Gastroesophageal sphincter (tissue), 4 donors: ENCODE results near the gene UBE2K. TPM values are rescaled to one million over a fixed set of nuclear protein-coding genes. Genes with fewer than 3 reads are reported as not detected.
"Not testable (repeated sequence)": the region's sequence is repeated elsewhere in the genome, so short reads cannot be mapped to it uniquely, and the experiment has no call there.

ENCODE experiments used
- ATAC-seq: fragments of 150-250 bp; one replicate; pipeline ENCODE4 v1.9.1; 2016; ENCODE audit warnings: mild to moderate bottlenecking, moderate library complexity
- H3K27ac ChIP-seq, 4 donors: fragments of 200-600 bp; sonication (generic) in 3 of 4; 1 replicate in 3 of 4; 2 replicates in 1 of 4; pipeline ENCODE4 v1.5.1; 2016 to 2019
- H3K27me3 ChIP-seq: fragments of 200-600 bp; sonication (generic); one replicate; pipeline ENCODE4 v1.5.1; 2019
- H3K36me3 ChIP-seq, 2 donors: fragments of 200-600 bp; sonication (generic); one replicate each; pipeline ENCODE4 v1.5.1; 2019; ENCODE audit warnings: control low read depth in 1 of 2
- H3K4me1 ChIP-seq, 3 donors: fragments of 200-600 bp; sonication (generic); 1 replicate in 2 of 3; 2 replicates in 1 of 3; pipeline ENCODE4 v1.5.1; 2016 to 2019; ENCODE audit warnings: control low read depth in 2 of 3
- H3K4me3 ChIP-seq, 2 donors: fragments of 200-600 bp; sonication (generic); one replicate each; pipeline ENCODE4 v1.5.1; 2019; ENCODE audit warnings: mild to moderate bottlenecking in 1 of 2, moderate library complexity in 1 of 2
- H3K9me3 ChIP-seq, 3 donors: fragments of 200-600 bp; sonication (generic); one replicate each; pipeline ENCODE4 v1.5.1; 2017 to 2019; ENCODE audit warnings: control low read depth in 2 of 3
- CTCF ChIP-seq, 4 experiments: fragments of 200-600 bp in 2 of 4; fragments of 450-650 bp in 2 of 4; sonication (generic) in 1 of 4; IDR thresholded peaks; one replicate each; pipeline ENCODE4 v1.5.1; 2017 to 2019; ENCODE audit warnings: antibody characterized with exemption in 4 of 4, mild to moderate bottlenecking in 2 of 4, moderate library complexity in 2 of 4
- EP300 ChIP-seq: sonication (generic); formaldehyde crosslinking; IDR thresholded peaks from one replicate; pipeline ENCODE4 v1.6.1; 2017; ENCODE audit warnings: antibody characterized with exemption, mild to moderate bottlenecking
- POLR2A ChIP-seq, 2 donors: fragments of 450-650 bp; IDR thresholded peaks; one replicate each; pipeline ENCODE4 v1.6.1; 2017; ENCODE audit warnings: antibody characterized with exemption in 2 of 2, mild to moderate bottlenecking in 2 of 2, moderate library complexity in 1 of 2
- POLR2AphosphoS5 ChIP-seq: sonication (generic); formaldehyde crosslinking; IDR thresholded peaks from one replicate; pipeline ENCODE4 v1.6.1; 2017; ENCODE audit warnings: antibody characterized with exemption
- WGBS, 2 donors: methylation state at CpG; one replicate each; pipeline ENCODE4 v1.1.5; 2018; ENCODE audit warnings: low coverage in 1 of 2; 5-methylcytosine and 5-hydroxymethylcytosine counted together
- total RNA-seq, 4 donors: library from RNA; depleted of rRNA; stranded (reverse); fragments of >200 nt; gene quantifications; one replicate each; pipeline ENCODE4 v1.1.0, GENCODE V29; 2016

UBE2K gene
- total RNA-seq, 4 donors from 2014 or later = 30.5 to 49.2 (median 33.9) TPM

GRCh38 chr4:39721788-39722187 lies 23.9 kb downstream of the UBE2K start:
- H3K9me3 ChIP-seq = no peaks in the 10 kb centered on the region
- H3K36me3 ChIP-seq = peaks cover 0 to 15% of the 10 kb centered on the region in 2 donors
- no peak for ATAC-seq
- H3K4me3 ChIP-seq = no peak overlapping the region
- H3K27me3 ChIP-seq = no peaks in the 10 kb centered on the region
- WGBS, 2 donors = 55 to 68% methylated on average over 5 to 6 of the region's 7 CpGs
- no peak overlapping the region for H3K27ac ChIP-seq
- TF ChIP-seq POLR2A (IDR thresholded peaks at IDR 0.05) (no peak), POLR2AphosphoS5 (no peak), EP300 (no peak), CTCF (IDR thresholded peaks at IDR 0.05) (no peak)
- H3K4me1 ChIP-seq = peaks cover 0 to 57% (median 0%) of the 10 kb centered on the region in 3 donors

GRCh38 chr4:39729557-39729956 lies 31.6 kb downstream of the UBE2K start:
- Histone ChIP-seq H3K4me1 (peaks cover 0 to 37% (median 0%) of the 10 kb centered on the region in 3 donors), H3K4me3 (no peak overlapping the region), H3K9me3 (no peaks in the 10 kb centered on the region), H3K36me3 (peaks cover 0 to 5% of the 10 kb centered on the region in 2 donors), H3K27me3 (no peaks in the 10 kb centered on the region), H3K27ac (no peak overlapping the region)
- TF ChIP-seq POLR2AphosphoS5 (no peak), CTCF (IDR thresholded peaks at IDR 0.05) (no peak)
- no peak for ATAC-seq
- WGBS, 2 donors = 64 to 72% methylated on average over 3 to 4 of the region's 4 CpGs

- Histone ChIP-seq H3K4me1 (peaks cover 0 to 37% (median 0%) of the 10 kb centered on the region in 3 donors), H3K9me3 (no peaks in the 10 kb centered on the region), H3K4me3 (no peak overlapping the region), H3K27ac (no peak overlapping the region), H3K27me3 (no peaks in the 10 kb centered on the region), H3K36me3 (peaks cover 0 to 5% of the 10 kb centered on the region in 2 donors)
- no peak for ATAC-seq
- WGBS, 2 donors = 50 to 53% methylated on average over 2 of the region's 3 CpGs
- TF ChIP-seq POLR2A (IDR thresholded peaks at IDR 0.05) = no peak
- no peak for TF ChIP-seq CTCF (IDR thresholded peaks at IDR 0.05)
These were observed 32.1 kb downstream of the UBE2K start for GRCh38 chr4:39730072-39730471.

GRCh38 chr4:39731908-39732307 lies 34.0 kb downstream of the UBE2K start:
- Histone ChIP-seq H3K27ac (no peak overlapping the region), H3K9me3 (no peaks in the 10 kb centered on the region), H3K36me3 (peaks cover 0 to 5% of the 10 kb centered on the region in 2 donors), H3K27me3 (no peaks in the 10 kb centered on the region), H3K4me3 (no peak overlapping the region), H3K4me1 (peaks cover 0 to 33% (median 0%) of the 10 kb centered on the region in 3 donors)
- TF ChIP-seq CTCF (IDR thresholded peaks at IDR 0.05) = no peak
- no peak for TF ChIP-seq POLR2A (IDR thresholded peaks at IDR 0.05)
- no peak for TF ChIP-seq EP300
- TF ChIP-seq POLR2AphosphoS5 = no peak
- ATAC-seq = no peak
- WGBS, 2 donors = 57 to 98% methylated on average over 2 of the region's 2 CpGs

- Histone ChIP-seq H3K27me3 (no peaks in the 10 kb centered on the region), H3K4me3 (no peak overlapping the region), H3K36me3 (peaks cover 0 to 5% of the 10 kb centered on the region in 2 donors), H3K9me3 (no peaks in the 10 kb centered on the region), H3K27ac (no peak overlapping the region), H3K4me1 (peaks cover 0 to 41% (median 0%) of the 10 kb centered on the region in 3 donors)
- ATAC-seq = no peak
- WGBS, 2 donors = 94% methylated on average over 3 of the region's 3 CpGs; no CpG with 5 or more reads in 1 of the 2 donors
- TF ChIP-seq POLR2A (IDR thresholded peaks at IDR 0.05) (no peak), CTCF (IDR thresholded peaks at IDR 0.05) (no peak), POLR2AphosphoS5 (no peak), EP300 (no peak)
These were observed 34.8 kb downstream of the UBE2K start for GRCh38 chr4:39732728-39733127.

GRCh38 chr4:39739591-39739990 lies 41.7 kb downstream of the UBE2K start:
- H3K27ac ChIP-seq, H3K4me3 ChIP-seq, H3K9me3 ChIP-seq, ATAC-seq, H3K27me3 ChIP-seq: not testable (repeated sequence)
- 83 to 96% methylated on average over 3 to 4 of the region's 10 CpGs for WGBS, 2 donors
- Histone ChIP-seq H3K4me1 (peaks cover 0 to 22% (median 0%) of the 10 kb centered on the region in 3 donors), H3K36me3 (peaks cover 0 to 23% of the 10 kb centered on the region in 2 donors)
